Measurements from ENCODE around the gene PRSS21.

The PRSS21 gene

GRCh38 chr16:2808181-2808580, 8.9 kb upstream of the PRSS21 start:
- no peak for DNase-seq

- no peak for DNase-seq
These were observed 7.8 kb upstream of the PRSS21 start for GRCh38 chr16:2809149-2809760.

- no peak for DNase-seq
These were observed 6.4 kb upstream of the PRSS21 start for GRCh38 chr16:2810651-2811050.

- DNase-seq = no peak
These were observed 5.2 kb upstream of the PRSS21 start for GRCh38 chr16:2811703-2812471.

DNA sequence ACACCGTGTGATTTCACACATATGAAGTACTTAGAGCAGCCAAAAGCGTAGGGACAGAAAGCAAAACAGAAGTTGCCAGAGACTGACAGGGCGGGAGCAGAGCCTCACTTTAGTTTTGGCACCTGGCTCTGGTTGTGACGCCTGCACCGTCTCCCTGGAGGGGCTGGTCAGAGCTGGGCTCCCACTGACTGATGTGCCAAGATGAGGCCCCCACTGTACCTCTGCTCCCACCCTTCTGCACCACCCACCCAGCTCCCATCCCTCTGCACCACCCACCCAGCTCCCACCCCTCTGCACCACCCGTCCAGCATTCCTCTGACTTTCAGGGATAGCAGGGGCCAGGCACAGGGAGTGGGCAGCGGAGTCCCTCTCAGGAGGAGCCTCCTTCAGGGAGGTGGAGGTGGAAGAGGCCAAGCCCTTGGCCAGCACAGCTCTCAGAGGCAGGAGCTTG, 3.2 kb upstream of the PRSS21 start:
- DNase-seq = no peak

- DNase-seq = no peak
These were observed 2.3 kb upstream of the PRSS21 start for GRCh38 chr16:2814551-2815298.

GRCh38 chr16:2815299-2815771, 1.7 kb upstream of the PRSS21 start:
- no peak for DNase-seq

DNA sequence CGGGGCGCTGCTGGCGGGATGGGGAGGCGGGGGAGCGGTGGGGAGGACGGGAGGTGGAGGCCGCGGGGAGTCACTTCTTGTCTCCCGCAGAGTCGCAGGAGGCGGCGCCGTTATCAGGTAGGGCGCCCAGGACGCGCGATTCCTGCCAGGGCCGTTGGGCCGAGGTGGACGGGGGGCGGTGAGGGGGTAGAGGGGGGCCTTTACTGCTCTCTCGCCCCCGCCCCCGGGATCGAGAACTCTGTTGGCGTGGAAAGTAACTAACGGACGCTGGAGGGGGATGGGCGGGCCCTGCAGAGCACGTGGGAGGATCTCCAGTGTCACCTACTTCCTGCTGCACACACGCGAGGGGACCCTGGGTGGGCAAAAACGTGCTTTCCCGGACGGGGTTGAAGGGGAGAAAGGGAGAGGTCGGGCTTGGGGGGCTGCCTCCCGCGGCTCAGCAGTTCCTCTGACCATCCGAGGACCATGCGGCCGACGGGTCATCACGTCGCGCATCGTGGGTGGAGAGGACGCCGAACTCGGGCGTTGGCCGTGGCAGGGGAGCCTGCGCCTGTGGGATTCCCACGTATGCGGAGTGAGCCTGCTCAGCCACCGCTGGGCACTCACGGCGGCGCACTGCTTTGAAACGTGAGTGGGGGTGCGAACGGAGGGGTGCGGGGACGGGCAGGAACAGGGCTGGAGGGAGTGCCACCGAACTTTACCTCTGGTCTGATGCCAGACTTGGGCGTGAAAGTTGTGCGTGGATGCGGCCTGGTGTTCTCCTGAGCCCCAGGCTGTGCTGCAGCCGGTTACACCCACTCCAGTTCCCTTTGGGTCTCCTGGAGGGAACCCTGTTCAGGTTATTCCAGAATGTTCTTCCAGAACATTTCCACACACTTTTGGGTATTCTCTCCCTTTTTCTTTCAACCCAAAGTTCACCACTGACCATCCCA, 569 bp downstream of the PRSS21 start:
- DNase-seq = no peak

DNA sequence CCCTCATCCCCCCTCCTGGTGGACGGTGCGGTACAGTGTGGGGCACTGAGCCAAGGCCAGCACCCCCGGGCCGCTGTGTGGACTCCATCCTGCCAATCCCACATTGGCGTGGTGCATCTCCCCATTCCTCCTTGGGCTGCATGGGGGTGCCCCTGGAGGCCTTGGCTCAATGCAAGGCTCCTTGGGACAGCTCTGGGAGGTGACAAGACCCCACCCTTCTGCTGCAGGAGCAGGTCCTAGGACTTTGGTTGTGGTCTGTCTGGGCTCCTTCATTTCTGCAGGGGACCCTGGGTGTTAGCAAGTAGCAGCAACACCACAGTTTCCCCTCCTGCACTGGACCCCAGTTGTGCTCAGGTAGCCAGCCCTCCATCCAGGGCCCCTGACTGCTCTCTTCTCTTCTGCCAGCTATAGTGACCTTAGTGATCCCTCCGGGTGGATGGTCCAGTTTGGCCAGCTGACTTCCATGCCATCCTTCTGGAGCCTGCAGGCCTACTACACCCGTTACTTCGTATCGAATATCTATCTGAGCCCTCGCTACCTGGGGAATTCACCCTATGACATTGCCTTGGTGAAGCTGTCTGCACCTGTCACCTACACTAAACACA, 1.3 kb downstream of the PRSS21 start:
- no peak for DNase-seq

- DNase-seq = no peak
These were observed 2.3 kb downstream of the PRSS21 start for GRCh38 chr16:2819179-2819938.

DNA sequence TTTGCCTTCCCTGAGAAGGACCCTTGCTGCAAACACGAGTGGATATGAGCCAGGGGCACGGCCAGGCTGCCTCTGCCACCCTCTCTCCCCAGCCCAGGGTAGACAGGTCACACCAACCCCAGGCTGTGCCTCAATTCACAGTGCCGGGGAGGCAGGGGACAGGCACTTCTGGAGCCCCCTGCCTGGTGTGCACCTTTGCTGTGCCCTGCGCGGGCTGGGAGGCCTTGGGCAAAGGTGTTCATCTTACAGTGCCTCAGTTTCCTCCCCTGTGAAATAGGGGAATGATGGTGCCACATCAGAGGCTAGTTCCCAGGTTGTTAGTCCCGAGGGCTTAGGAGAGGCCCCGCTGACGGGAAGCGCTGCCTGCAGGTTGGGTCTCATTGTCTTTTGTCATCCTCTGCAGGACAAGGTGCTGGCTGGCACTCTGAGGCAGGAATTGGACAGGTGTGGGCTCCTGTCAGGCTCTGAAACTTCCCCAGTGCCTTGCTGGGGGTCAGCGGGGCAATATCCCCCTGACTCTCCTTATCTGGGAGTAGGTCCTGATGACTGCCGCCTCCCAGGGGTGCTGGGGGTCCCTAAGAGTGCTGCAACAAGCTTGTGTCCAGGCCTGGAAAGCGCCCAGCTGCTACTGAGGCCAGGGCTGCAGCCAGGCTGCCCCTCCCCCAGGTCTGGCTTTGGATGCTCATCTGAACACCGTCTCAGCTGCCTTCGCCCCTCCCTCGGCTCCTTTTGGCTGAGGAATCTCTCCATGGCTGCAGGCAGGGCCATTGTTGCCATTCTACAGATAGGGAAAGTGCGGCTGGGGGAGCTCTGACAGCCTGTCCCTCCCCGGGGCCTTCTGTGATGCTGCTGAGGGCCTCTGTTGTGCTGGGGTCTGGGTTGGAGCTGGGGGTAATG, 3.1 kb downstream of the PRSS21 start:
- DNase-seq = no peak

DNA sequence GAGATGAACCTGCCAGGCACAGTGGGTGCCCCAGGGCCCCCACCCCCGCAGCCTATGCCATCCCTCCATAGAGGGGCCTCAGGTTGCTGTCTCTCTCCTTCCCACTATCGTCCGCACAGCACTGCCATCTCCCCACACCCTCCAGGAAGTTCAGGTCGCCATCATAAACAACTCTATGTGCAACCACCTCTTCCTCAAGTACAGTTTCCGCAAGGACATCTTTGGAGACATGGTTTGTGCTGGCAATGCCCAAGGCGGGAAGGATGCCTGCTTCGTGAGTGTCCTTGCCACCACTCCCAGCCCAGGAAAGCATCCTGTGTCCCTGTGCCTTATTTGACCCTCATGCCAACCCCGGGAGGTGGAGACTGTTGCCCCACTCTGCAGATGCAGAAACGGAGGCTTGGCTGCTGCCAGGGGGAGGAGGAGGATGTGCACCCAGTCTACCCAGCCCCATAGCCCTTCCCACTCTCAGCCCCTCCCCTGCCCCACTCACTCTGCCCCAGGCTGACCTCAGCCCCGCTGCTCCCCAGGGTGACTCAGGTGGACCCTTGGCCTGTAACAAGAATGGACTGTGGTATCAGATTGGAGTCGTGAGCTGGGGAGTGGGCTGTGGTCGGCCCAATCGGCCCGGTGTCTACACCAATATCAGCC, 3.9 kb downstream of the PRSS21 start:
- no peak for DNase-seq

GRCh38 chr16:2821487-2822157, 4.6 kb downstream of the PRSS21 start:
- DNase-seq = no peak

DNA sequence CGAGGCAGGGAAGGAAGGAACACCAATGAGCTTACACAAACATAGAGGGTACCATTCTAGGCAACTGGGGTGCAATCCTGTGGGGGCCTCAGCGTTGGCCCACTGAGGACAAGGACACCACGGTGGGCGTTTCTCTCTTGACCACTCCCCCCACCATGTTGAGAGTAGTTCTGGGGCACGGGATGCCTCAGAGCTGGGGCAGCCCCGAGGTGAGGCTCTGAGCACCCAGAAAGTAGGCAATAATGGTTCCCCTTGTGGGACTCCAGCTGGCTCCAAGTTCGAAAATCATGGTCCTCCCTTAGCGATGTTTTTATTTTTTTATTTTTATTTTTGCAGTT, 5.1 kb downstream of the PRSS21 start:
- DNase-seq = no peak

- DNase-seq = no peak
These were observed 5.5 kb downstream of the PRSS21 start for GRCh38 chr16:2822496-2822895.

- no peak for DNase-seq
These were observed 7.6 kb downstream of the PRSS21 start for GRCh38 chr16:2824626-2825025.

DNA sequence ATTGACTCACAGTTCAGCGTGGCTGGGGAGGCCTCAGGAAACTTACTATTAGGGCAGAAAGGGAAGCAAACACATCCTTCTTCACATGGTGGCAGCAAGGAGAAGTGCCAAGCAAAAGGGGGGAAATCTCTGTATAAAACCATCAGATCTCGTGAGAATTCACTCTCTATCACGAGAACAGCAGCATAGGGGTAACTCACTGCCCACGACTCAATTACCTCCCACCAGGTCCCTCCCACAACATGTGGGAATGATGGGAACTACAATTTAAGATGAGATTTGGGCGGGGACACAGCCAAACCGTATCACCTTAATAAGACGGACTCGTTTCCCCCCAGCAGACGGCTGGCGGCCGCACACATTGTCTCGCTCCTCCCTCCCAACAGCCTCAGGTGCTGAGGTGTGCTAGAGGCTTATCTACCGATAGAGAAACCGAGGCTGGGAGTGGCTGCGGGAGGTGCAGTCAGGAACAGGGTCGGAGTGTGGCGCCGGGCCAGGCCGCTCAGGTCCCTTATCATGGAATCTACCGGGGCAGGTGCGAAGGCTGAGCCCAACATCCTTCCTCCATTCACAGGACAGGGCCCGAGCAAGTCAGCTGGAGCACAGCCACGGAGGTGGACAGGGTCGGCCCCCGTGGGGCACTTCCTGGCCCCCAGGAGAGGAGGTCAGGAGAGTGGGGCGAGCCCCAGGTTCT, 8.2 kb downstream of the PRSS21 start:
- no peak for DNase-seq

GRCh38 chr16:2825906-2826305, 8.9 kb downstream of the PRSS21 start:
- no peak for DNase-seq
